Upper lobe of left lung (tissue), 4 donors: ENCODE results near the gene CLBA1.

Experiments
- CTCF ChIP-seq, 6 experiments: fragments of 450-650 bp in 4 of 6; fragments of 200-600 bp in 2 of 6; sonication (generic) in 2 of 6; IDR thresholded peaks; one replicate each; pipeline ENCODE4 v1.5.1; 2016 to 2019; ENCODE audit warnings: antibody characterized with exemption in 6 of 6
- EP300 ChIP-seq, 4 donors: sonication (generic); formaldehyde crosslinking; IDR thresholded peaks; one replicate each; pipeline ENCODE4 v1.5.1; 2017; ENCODE audit warnings: antibody characterized with exemption in 4 of 4, control low read depth in 2 of 4
- POLR2A ChIP-seq, 4 donors: fragments of 450-650 bp; IDR thresholded peaks; one replicate each; pipeline ENCODE4 v1.5.1; 2016 to 2017; ENCODE audit warnings: antibody characterized with exemption in 4 of 4, mild to moderate bottlenecking in 2 of 4
- POLR2AphosphoS5 ChIP-seq, 2 donors: sonication (generic); formaldehyde crosslinking; IDR thresholded peaks; one replicate each; pipeline ENCODE4 v1.5.1; 2017; ENCODE audit warnings: antibody characterized with exemption in 2 of 2

- TF ChIP-seq CTCF (IDR thresholded peaks at IDR 0.05) (no peak), POLR2A (IDR thresholded peaks at IDR 0.05) (no peak), POLR2AphosphoS5 (IDR thresholded peaks at IDR 0.05) (no peak), EP300 (IDR thresholded peaks at IDR 0.05) (no peak)
Measured at GRCh38 chr14:104937694-104938365, 47.8 kb upstream of the CLBA1 start.
